PFSK-1 (cell line): ENCODE measurements around the gene GPR61.
A peak's percentile ranks its signal among the peaks of the same experiment; 100 is the strongest.

Source experiments
- POLR2AphosphoS5 ChIP-seq: IDR thresholded peaks from 2 replicates; pipeline ENCODE4 v1.6.1; 2012; ENCODE audit warnings: low read depth, mild to moderate bottlenecking, control low read depth, low read length, moderate library complexity
- SIN3A ChIP-seq: IDR thresholded peaks from 2 replicates; pipeline ENCODE4 v1.6.1; 2012; ENCODE audit warnings: mild to moderate bottlenecking, low read length, moderate library complexity, borderline replicate concordance; ENCODE audit not compliant: insufficient read depth

GRCh38 chr1:109548321-109549267 is 8.9 kb downstream of the GPR61 start, which contains the start of gene GNAI3:
- TF ChIP-seq SIN3A (0 out of 2 replicates have a peak, but pooled peaks have one; percentile 53), POLR2AphosphoS5 (peak; percentile 90)
